A673 (cell line): ENCODE results near the gene PACRG.

Source experiments
- EZH2 ChIP-seq: fragments of 200-600 bp; sonication (generic); IDR thresholded peaks from 2 replicates; pipeline ENCODE4 v1.6.1; 2017; ENCODE audit warnings: borderline replicate concordance, low read depth, mild to moderate bottlenecking, mixed read lengths, antibody characterized with exemption, low read length; ENCODE audit not compliant: poor library complexity, severe bottlenecking
- TF ChIP-seq, protein P1 (sequence below): fragments of 300-800, 200-600 bp; sonication (generic); conservative IDR thresholded peaks from 2 replicates; pipeline ENCODE4 v1.5.1; 2017; ENCODE audit warnings: low read depth, mild to moderate bottlenecking, antibody characterized with exemption, low read length, moderate library complexity, mixed read lengths

DNA sequence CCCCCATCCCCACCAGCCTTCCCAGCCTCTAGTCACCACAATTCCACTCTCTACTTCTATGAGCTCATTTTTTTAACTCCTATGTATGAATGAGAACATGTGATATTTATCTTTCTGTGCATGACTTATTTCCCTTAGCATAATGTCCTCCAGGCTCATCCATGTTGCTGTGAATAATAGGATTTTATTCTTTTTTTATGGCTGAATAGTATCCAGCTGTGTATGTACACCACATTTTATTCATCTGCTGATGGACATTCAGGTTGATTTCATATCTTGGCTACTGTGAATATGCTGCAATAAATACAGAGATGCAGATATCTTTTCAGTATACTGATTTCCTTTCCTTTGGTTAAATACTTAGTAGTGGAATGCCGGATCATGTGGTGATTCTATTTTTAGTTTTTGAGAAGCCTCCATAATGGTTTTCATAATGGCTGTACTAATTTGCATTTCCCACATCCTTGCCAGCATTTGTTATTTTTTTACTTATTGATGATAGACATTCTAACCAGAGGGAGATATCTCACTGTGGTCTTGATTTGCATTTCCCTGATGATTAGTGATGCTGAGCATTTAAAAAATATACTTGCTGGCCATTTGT, 194.9 kb downstream of the PACRG start:
- TF ChIP-seq, protein P1, sequence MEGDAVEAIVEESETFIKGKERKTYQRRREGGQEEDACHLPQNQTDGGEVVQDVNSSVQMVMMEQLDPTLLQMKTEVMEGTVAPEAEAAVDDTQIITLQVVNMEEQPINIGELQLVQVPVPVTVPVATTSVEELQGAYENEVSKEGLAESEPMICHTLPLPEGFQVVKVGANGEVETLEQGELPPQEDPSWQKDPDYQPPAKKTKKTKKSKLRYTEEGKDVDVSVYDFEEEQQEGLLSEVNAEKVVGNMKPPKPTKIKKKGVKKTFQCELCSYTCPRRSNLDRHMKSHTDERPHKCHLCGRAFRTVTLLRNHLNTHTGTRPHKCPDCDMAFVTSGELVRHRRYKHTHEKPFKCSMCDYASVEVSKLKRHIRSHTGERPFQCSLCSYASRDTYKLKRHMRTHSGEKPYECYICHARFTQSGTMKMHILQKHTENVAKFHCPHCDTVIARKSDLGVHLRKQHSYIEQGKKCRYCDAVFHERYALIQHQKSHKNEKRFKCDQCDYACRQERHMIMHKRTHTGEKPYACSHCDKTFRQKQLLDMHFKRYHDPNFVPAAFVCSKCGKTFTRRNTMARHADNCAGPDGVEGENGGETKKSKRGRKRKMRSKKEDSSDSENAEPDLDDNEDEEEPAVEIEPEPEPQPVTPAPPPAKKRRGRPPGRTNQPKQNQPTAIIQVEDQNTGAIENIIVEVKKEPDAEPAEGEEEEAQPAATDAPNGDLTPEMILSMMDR: no peak
- TF ChIP-seq EZH2: no peak
